Nucleus accumbens (tissue), 56 donors: ENCODE measurements around the gene SLC9A9.
"Not testable (repeated sequence)": the region's sequence is repeated elsewhere in the genome, so short reads cannot be mapped to it uniquely, and the experiment has no call there.

Experiments
- DNase-seq, 56 donors: peaks; one replicate each; lab custom pipeline; 2025; lab: John Stamatoyannopoulos, UW

Gene SLC9A9

DNA sequence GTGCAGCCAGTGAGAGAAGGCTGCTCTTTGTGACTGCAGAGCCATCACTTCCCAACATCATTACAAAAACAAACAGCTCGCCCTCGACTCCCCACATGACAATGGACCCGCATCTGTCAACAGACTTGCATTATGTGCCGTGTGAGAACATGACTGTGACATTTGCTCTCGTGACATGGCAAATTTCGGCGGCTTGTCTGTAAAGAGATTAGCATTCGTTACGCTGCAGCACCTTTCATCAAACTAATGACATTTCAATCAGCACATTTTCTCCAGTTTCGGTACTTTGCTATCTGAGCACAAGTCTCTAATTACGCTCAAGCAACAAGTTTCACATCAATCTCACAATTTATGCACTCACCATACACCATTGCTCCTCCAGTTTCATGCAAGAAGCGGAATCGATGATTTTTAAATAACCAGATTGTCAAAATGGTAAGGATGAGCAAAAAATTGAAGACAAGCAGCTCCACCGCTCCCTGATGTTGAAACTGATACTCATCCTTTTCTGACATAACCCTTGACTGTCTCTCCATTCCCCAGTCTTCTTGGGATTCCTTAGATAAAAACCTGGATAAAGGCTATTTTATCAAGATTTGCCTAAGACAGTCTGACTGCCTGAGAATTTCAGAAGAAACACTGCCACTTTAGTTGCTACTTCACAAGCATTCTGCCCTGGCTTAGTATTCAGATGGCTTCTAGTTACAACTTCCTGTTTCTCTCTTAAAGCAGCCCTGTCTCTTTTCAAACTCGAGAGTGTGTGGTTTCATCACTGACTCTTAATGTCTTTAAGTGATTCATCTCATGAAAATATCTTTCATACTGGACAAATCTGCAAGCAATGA lies at the start of gene SLC9A9:
Gene SLC9A9 (minus strand): TSS at position 682 of the 845 bp plus-strand sequence. CDS start 146 bp downstream, at position 536.
- DNase-seq, result peak in 50 of 56 donors; percentile 3 to 81 (median 50)

DNA sequence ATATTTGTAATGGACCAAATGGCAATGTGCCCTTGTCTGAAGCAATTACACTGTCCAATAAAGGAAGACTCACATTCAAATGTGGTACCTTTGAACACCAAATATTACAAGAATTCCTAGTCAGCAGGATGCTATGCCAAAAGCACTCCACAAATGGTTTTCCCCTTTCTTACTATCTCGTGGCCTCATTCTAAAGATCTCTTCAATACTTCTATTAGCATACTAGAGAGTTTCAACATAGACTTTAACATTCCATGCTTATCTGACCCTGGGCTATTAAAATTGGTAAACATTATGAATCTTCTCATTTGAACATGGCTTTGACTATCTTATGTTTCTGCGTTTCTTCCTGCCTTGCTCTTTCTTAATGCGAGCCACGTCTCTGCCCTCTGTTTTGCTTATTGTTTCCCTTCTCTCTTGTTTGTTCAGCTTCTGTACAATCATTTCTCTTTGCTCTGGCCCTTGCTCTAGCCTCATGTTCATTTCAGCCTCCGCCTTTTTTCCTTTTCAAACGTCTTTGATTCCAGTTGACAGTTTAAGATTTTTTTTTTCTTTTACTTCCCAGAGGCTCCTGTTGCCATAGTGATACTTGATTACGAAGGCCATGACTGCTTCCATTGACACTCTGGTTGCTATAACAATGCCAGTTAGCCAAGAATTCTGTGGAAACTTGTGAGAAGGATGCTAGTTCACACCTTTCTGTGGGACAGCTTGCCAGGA lies 49.5 kb upstream of the SLC9A9 start:
- peak in 6 of 56 donors; percentile 1 to 19 (median 12) for DNase-seq

DNA sequence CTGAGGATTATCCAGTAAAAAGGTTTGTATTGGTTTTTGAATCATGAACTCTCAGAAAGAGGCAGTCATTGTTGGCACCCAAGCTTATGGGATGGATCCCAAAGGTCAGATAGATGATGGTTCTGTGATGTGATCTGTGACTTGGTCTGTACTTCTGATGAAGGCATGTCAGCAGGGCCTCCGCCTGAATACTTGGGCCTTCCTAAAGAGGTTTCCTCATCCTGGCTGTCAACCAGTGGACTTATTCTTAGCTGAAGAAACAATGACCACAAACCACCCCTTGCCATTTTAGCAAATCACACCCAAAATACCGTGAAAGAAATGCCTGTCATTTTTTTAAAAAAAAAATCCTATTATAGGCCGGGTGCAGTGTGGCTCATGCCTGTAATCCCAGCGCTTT lies 48.2 kb upstream of the SLC9A9 start:
- DNase-seq, result no peak

DNA sequence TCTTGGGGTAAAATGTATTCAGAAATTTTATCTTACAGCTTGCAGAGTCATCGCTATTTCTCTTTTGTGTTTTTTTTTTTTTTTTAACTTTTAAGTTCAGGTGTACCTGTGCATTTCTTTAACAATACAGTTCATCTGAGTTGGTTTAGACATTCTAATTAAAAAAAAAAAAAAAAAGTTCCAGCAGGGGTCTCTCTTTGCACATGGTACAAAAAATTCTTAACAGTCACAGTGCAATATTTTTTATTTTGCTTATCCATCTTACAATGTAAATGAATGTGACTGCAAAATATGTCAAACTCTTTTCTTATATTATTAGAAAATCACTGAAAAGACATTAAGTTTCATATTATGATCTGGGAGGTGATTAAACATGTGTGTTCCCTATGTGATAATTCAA lies 47.5 kb upstream of the SLC9A9 start:
- no peak for DNase-seq

DNA sequence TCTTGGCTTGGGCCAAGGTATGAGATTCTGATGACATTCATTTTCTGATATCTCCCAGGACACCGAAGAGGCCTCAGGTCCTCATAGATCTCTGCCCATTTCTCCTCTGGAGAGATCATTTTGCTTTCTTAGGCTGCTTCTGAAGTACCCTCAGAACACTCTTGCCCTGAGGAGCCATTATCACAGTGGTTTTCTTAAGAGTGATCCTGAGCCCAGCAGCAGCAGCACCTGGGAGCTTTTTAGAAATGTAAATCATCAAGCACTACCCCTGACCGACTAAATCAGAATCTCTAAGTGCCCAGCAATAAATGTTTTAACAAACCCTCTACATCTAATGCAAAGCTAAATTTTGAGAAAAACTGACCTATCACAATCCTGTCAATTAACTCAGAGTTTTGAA lies 40.6 kb upstream of the SLC9A9 start:
- DNase-seq, result no peak

DNA sequence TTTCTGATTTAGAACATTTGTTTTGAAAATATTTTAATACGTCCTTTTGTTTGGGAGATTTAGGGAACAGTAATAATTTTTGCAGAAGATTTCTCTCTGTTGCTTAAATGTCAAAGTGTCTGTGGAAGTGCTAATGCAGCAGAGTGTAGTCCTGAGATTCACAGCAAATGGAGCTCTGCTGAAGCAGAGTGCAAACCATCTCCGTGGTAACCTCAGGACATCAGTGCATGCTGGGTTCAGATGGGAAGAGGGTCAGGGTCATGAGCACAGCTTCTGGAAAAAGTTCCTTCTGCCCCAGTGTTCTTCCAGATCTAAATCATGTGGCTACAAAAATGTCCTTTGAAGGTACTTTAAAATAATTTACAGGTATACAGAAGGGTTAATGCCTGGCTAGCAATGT lies 39.9 kb upstream of the SLC9A9 start:
- no peak for DNase-seq

DNA sequence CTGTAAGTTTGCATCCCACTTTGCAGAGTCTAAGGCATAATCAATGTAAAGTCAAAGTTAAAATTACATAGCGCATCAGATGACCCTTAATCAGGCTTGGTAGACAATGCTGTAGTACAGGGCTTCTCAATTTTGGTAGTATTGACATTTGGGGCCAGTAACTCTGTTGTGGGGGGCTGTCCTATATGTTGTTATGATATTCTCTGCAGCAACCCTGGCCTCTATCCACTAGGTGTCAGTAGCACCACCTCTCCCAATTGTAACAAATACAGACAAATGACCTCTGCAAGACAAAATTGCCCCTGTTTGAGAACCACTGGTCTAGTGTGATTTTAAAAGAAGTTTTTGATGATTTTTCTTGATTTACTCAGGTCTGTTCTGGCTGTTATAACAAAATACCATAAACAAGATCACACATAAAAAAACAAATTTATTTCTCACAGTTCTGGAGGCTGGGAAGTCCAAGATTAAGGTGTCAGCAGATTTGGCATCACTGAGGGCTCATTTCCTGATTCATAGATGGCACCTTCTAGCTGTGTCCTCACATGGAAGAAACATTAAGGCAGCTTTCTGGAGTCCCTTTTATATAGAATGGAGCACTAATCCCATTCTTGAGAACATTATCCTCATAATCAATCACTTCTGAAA lies 37.6 kb upstream of the SLC9A9 start:
- DNase-seq, result peak in 5 of 56 donors; percentile 1 to 10 (median 4)

DNA sequence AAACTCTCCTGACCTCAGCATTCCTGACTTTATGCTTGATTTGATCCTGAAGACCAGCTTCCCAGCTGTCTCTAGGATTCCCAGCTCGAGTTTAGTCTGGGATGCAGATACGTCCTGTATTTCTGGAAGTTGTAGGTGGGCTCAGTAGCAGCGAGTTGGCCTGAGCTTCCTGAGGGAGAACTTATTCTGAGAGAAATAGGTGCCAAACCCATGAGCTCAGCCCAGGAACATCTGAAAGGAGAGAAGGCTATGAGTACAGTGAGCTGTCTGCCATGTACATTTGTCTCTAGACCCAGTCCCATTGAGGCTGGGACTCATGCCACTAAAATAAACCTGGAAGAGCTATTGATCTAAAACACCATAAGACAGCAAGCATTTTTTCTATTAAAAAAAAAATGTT lies 36.6 kb upstream of the SLC9A9 start:
- DNase-seq, result no peak

DNA sequence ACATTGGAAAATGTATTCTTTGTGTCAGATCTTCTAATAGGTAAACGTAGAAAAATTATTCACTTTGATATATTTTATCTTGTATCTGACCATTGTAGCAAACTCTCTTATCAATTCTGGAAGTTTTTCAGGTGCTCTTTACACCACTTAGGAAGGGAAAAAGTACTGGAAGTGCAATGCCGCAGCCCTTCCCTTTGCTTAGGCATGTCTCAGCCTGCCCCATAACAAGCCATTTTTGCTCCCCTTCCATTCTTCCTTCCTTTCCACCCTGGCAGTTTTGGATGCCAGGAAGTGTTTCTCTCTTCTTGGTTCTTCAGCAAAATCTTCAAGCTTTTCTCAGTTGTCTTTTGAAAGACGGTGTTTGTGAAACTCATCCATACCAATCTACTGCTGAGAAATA lies 34.9 kb upstream of the SLC9A9 start:
- no peak for DNase-seq

DNA sequence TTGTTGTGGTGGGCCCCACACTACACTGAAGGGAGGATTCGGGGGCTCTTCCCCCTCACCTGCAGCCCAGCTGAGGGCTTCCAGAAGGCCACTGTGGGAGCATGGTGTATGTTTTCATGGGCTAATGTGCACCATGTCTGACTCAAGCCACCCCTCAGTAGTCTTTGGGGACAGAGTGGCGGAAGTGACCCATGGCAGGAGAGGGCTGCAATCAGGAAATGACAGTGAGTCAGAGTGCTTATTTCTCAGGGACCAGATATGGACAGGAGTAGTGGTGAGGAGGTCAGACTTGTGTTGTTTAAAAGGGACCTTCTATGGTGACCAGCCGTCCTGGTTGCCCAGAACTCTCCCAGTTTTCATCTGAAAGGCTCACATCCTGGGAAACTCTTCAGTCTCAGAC lies 32.8 kb upstream of the SLC9A9 start:
- DNase-seq, result no peak

DNA sequence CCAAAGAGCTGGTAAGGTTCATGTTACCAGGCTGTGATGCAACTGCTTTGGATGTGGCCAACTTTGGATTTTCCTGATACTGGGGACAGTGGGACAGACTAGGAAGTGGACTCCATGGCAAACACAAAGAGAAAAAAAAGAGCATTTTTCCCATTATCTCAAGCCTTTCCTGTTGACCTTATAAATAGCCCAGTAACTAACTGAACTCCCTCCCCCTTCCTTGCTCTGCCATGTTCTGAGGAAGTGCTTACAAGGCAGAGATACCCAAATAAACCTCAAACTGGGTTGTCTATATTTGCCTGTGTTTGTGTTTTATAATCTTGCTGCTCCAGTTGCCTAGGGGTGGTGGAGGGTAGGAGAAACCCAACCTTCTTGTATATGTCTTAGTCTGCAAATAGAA lies 27.3 kb upstream of the SLC9A9 start:
- no peak for DNase-seq

DNA sequence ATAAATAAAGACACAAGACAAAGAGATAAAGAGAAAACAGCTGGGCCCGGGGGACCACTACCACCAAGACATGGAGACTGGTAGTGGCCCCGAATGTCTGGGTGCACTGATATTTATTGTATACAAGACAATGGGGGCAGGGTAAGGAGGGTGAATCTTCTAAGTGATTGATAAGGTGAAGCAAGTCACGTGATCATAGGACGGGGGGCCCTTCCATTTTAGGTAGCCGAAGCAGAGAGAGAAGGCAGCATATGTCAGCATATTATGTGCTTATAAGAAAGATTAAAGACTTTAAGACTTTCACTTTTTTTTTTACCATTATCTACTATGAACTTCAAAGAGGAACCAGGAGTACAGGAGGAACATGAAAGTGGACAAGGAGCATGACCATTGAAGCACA lies 25.3 kb upstream of the SLC9A9 start:
- not testable (repeated sequence) for DNase-seq

DNA sequence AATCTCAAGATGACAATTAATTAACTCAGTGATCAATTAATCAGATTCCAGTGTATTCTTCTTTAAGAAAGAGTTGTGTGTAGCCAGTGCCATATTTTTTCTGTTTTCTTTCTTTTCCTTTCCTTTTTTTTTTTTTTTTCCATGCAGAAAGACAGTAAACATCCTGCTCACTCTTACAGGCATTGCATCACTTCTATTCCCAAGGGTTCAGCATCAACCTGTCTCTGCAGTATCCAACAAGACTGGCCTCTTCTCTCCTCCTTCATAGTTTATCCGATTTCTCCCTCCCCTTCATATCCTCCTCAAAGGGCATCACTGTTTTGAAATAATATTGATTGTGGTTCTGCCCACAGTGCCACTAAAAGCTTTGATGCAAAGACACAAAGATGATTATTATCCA lies 17.0 kb upstream of the SLC9A9 start:
- DNase-seq, result no peak

DNA sequence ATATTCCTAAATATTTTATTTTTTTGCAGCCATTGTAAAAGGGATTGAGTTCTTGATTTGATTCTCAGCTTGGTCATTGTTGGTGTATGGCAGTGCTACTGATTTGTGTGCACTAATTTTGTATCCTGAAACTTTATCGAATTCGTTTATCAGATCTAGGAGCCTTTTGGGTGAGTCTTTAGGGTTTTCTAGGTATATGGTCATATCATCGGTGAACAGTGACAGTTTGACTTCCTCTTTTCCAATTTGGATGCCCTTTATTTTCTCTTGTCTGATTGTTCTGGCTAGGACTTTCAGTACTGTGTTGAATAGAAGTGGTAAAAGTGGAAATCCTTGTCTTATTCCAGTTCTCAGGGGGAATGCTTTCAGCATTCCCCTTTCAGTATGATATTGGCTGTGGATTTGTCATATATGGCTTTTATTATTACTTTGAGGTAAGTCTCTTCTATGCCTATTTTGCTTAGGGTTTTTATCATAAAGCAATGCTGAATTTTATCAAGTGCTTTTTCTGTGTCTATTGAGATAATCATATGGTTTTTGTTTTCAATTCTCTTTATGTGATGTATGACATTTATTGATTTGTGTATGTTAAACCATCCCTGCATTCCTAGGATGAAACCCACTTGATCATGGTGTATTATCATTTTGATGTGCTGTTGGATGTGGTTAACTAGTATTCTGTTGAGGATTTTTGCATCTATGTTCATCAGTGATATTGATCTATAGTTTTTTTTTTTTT lies 11.4 kb upstream of the SLC9A9 start:
- DNase-seq, result no peak

DNA sequence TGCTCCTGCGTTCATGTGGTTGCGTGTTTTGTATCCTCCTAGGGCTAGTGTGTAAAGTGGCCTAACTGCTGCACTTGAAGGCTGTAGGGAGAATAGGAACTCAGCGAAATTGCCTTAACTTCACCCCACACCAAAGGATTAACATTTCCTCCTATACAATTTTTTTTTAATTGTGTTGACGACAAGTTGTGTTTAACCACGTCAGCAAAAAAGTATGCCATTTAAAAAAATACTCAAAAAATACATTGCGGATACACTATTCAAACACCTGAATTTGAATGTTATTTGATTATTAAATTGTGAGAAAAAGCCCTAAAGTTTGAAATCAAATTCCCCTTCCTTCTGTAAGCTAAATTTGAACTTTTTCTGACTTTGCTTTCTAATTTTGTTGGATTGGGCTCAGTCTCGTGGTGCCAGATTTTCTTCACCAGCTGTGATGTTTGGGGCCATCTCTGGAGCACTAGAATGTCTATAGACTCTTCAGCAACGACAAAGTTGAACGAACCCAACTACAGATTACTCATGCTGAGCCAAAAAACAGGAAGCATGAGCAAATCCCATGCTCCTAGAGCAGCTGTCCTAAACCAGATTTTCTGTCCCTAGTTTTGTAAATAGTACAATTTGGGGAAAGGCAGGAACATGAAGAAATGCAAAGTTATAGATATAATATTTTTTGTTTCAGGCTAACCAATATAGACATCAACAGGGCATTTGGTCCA lies 8.1 kb upstream of the SLC9A9 start:
- no peak for DNase-seq

DNA sequence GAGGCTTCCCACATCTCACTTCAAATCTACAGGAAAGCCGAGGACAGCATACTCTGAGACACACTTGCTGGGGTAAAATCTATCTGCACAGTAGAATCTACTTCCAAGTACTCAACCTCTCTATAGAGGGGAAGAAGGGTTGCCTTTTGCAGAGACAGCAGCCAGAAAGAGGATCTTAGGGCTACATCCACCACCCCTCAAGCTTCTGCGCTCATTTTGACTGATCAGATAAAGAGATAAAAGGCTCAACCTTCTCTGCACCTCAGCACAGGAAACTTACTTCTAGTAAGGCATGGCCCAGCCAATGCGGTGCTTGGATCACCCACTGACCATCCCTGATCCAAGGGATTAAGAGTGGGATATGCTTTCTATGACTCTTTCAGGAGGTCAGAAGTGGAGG lies 6.9 kb upstream of the SLC9A9 start:
- no peak for DNase-seq

DNA sequence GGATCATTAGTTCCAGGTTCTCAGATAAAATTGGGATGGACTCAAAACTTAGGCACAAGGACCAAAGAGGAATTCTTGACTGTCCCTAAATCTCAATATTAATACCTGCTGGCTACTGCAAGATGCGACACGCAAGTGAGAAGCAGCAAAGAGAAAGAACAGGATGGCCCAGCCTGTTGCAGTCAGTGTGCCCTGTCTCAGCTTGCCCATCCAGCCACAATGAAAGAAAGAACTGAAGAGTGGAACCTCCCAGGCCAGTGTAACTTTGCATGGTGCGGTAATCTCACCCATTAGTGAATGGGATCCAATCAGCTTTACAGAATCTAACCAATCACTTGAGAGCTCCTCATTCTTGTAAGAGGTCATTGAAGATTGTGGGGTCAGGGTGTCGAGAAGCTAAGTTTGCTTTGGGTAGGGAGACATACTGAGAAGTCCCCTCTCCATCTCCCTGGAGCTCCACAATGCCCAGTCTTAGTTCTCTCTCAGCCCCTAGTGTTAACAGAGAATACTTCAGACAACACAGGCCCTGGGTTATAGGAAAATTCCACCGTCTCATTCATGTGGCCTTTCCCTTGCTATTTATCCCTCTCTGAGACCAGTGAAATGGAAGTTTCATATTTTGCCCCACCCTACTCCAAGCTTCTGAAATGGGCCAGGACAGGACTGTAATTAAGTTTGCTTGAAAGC lies 3.2 kb upstream of the SLC9A9 start:
- DNase-seq, result no peak

DNA sequence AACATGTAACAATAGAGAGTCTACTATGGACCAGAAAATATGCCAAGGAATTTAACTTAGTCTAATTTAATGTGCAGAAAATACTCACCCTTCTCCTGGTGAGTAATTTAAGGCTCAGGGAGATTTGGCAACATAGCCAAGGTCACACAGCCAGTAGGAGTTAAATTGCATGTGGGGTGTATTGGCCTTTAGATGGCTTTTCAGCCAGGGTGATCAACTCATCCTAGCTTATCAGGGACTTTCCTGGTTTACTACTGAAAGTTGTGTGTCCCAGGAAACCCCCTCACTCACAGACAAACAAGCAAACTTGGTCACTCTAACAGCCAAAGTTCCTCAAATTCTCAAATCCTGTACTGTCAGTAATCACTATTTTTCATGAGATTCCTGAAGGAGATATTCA lies 2.6 kb upstream of the SLC9A9 start:
- DNase-seq, result no peak

DNA sequence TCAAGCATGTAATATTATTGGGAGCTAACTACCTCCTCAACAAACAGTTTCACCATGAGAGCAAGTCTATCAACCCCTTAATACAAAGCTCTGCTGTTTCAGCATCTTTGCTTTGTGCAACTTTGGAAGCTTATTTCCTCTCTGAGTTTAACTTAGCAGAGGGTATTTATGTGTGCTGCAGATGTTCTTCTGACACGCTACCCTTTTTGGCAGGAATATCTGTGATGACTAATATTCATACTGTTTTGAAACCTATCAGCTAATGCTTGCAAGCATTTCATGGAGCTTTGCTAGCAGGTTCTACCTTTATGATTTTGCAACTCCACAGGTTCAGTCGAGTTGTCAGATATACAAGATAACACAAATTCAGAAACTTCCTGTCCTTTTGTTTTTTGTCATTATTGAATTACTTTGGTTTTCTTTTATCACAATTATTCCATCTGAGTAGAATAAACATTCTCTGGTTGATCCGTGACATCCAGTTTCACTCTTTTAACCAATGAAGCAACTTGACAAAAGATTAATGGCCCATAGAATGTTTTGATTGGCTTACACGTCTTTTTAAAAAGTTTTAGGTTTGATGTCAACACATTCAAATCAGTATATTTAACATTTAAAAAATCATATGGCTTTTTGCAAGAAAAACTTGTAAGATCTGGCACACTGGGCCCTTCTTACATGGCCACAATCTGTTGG lies 1.7 kb upstream of the SLC9A9 start:
- no peak for DNase-seq
